ENCODE measurements around the gene LPCAT2. TPM values are rescaled to one million over a fixed set of nuclear protein-coding genes. Genes with fewer than 3 reads are reported as not detected.
A peak's percentile ranks its signal among the peaks of the same experiment; 100 is the strongest.

The LPCAT2 gene
- total RNA-seq, 1 experiment from 2014 or later: 80.5 TPM

DNA sequence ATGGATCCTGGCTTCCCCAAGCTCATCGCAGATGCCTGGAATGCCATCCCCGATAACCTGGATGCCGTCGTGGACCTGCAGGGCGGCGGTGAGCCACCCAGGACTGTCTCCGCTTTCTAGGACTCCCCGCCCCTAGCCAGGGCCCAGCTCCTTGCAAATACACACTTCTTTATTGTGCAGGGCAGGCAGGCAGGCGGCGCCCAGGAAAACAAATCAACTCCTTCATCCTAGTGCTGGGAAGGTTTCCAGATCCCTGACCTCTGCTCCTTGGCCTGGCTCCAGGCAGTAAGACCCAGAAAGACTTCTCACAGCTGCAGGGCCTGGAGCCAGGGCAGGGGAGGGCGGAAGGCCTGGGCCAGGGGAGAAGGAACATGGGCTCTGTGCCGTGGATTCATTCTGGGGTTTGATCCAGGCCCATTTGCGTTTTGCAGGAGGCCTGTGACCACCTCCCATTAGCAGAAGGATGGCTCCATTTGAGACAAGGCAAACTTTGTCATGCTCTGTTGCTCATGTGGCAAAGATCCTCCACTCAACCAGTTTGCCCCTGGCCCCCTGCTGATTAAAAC, 6.0 kb upstream of the LPCAT2 start:
- DNase-seq (ENCODE audit: low read depth): peak; percentile 99

DNA sequence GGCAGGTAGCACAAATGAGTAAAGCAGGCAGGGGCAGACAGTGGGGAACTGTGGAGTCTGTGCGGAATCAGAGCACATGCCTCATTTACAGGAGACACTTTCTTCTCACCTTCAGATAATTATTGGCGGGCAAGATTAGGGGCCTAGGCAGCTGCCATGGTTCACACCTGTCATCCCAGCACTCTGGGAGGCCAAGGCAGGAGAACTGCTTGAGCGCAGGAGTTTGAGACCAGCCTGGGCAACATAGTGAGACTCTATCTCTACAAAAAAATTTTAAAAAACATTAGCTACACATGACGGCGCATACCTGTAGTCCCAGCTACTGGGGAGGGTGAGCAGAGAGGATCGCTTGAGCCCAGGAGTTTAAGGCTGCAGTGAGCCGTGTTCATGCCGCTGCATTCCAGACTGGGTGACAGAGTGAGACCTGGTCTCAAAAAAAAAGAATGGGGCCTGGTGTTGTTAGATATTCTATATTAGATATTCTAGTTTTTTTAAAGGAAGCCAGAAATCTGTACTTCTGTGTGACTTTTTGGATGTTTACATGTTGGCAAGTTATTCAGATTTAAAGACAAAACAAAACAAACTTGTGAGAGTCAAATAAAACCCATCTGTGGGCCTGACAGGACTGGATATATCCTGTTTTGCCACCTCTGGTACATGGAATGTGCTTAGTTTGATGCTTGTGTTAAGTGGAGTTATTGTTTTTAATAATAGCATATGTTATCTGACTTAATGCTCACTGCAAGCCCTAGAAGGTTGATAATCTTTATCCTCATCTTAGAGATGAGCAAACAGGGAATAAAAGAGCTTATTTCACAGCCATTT, 4.9 kb upstream of the LPCAT2 start:
- DNase-seq (ENCODE audit: low read depth): no peak

DNA sequence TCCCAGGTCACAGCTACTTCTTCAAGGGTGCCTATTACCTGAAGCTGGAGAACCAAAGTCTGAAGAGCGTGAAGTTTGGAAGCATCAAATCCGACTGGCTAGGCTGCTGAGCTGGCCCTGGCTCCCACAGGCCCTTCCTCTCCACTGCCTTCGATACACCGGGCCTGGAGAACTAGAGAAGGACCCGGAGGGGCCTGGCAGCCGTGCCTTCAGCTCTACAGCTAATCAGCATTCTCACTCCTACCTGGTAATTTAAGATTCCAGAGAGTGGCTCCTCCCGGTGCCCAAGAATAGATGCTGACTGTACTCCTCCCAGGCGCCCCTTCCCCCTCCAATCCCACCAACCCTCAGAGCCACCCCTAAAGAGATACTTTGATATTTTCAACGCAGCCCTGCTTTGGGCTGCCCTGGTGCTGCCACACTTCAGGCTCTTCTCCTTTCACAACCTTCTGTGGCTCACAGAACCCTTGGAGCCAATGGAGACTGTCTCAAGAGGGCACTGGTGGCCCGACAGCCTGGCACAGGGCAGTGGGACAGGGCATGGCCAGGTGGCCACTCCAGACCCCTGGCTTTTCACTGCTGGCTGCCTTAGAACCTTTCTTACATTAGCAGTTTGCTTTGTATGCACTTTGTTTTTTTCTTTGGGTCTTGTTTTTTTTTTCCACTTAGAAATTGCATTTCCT, 3.4 kb upstream of the LPCAT2 start:
- no peak for DNase-seq (ENCODE audit: low read depth)

DNA sequence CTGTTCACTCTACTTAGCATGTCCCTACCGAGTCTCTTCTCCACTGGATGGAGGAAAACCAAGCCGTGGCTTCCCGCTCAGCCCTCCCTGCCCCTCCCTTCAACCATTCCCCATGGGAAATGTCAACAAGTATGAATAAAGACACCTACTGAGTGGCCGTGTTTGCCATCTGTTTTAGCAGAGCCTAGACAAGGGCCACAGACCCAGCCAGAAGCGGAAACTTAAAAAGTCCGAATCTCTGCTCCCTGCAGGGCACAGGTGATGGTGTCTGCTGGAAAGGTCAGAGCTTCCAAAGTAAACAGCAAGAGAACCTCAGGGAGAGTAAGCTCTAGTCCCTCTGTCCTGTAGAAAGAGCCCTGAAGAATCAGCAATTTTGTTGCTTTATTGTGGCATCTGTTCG, 2.8 kb upstream of the LPCAT2 start:
- no peak for DNase-seq (ENCODE audit: low read depth)

DNA sequence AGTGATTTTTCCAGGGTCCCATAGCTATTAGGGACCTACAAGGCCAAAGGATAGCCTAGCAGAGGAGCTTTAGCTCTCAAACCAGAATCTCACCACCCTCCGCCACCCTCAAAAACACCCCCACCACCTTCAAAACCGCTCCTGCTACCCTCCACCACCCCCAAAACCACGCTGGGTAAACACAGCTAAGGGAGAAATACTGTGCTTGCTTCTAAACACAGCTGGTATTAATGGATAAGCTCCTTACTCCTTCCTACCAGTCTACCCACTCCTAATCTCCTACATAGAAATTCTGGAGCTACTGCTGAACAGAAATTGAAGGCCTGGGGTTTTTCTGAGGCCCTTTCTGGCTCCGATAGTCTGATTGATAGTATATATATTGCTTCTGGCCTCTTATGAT, 2.2 kb upstream of the LPCAT2 start:
- no peak for DNase-seq (ENCODE audit: low read depth)

DNA sequence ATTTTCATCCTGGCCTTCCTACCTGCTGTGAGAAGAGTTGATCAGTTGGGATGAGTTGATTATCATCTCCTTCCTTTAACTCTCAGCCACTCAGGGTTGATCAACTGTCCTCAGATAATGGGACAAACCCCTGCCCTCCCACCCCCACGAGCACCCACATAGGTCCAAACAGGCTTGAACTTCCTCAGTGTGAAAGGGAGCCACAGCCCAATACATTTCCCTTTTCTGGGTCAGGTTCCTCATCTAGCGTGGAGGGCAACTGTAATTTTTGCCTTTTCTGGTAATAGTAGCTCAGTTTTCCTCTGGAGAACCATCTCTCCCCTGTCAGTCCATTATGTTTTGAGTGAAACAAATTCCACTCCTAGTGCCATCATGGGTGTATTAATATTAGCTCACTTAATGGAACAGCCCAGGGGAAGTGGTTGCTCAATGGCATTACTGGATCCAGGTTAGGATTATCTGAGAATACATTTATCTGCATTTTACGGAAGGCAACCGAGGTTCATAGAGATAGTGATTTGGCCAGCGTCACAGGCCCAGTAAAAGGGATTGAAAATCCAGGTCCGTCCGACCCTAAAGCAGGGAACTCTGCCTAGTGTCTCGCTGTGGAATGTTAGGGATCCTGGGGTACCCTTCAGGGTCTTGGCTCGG, 476 bp upstream of the LPCAT2 start:
- DNase-seq (ENCODE audit: low read depth): no peak

DNA sequence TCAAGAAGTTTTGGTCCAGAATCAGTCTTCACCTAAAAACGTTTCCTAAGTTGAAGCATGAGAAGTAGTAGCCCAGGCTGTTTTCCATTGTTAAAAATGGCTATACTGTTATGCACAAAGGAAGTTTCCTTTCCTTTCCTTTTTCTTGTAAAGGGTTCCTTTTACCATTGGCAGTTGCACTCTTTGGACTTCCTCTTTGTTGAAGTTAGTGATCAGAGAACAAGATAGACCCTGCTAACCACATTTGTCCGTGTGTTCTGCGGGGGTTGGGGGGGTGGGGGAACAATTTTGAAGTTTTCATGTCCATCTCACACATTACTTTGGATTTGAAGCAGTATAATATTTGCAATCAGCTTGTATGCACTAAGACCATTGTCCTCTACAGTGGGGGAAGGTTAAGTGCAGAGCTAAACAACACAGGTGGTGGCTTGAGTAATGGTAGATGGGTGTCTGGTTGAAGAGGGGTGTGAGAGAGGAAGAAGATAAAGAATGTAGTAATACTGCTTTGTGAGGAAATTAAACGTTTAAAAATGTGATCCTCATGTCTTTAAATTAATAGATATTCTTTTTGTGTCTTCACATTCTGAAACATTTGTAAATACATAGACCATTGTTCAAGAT, 1.4 kb downstream of the LPCAT2 start:
- DNase-seq (ENCODE audit: low read depth): no peak

DNA sequence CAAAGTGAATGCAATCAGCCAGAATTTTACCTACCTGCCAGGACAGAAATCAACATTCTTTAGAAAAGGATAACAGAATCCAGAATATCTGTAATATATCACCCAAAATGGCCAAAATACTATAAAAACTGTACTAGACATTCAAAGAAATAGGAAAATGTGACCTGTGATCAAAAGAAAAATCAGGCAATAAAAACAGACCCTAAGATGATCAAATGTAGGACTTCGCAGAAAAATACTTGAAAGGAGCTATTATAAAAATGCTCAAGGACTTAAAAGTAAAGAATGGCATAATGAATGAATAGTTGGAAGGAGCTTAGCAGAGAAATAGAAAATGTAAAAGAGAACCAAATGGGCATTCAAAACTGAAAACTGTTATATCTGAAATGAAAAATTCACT, 4.1 kb downstream of the LPCAT2 start:
- no peak for DNase-seq (ENCODE audit: low read depth)

DNA sequence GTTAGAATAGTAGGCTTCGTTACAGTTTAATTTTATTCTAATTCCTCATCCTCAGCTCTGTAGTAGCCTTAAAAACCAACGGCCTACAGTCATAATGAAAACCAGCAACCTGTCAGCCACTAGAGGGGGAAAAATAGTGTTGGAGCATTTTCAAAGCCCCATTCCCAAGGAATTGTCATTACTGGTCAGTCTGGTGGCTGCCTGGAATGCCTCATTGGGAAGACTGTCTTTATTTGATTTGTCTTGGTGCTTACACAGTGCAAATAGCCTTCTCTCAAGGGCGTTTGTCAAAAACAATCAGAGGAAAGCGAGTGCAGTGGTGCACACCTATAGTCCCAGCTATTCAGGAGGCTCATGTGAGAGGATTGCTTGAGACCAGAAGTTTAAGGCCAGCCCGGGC, 4.7 kb downstream of the LPCAT2 start:
- DNase-seq (ENCODE audit: low read depth): peak; percentile 64

DNA sequence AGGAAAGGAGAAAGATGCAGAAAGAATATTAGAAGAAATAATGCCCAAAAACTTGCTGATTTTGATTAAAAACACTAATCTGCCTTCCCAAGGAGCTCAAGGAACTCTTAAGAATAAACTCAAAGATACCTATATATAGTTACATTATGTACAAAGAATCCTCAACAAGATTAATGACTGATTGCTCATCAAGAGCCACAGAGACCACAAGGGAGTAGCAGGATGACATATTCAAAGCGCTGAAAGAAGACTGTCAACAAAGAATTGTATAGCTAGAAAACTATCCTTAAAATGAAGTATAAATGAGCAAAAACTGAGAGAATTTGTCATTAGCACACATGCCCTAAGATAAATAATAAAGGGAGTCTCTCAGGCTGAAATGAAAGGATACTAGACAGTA, 6.2 kb downstream of the LPCAT2 start:
- peak; percentile 61 for DNase-seq (ENCODE audit: low read depth)

DNA sequence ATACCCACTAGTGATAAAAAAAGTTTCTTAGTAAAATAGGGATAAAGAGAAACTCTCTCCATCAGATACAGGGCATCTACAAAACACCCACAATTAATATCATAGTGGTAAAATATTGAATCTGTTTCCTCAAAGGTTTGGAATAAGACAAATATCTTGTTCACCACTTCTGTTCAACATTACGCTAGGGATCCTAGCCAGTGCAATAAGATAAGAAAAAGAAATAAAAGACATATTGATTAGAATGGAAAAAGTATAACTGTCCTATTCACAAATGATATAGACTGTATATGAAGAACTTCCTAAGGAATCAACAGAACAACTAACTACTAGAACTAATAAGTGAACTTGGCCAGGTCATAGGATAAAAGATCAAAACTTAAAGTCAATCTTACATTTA, 12.9 kb downstream of the LPCAT2 start:
- DNase-seq (ENCODE audit: low read depth): no peak

DNA sequence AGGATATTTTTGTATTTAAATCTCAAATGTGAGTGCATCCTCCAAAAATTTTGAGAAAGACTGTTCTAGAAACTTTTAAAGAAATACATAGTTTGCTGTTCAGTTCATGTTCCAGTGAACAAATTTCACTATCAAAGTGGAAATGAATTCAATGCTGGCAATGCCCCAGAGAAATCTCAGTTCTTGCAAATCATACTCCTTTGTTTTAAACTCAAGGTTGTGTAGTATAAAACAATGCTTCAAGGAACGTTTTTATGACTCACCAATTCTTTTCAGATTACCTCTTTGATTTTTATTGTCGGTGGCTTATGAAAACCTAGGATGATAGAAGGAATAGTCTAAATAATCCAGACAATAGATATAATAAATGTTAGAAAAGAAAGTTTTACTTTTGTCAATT, 17.6 kb downstream of the LPCAT2 start:
- peak; percentile 35 for DNase-seq (ENCODE audit: low read depth)

DNA sequence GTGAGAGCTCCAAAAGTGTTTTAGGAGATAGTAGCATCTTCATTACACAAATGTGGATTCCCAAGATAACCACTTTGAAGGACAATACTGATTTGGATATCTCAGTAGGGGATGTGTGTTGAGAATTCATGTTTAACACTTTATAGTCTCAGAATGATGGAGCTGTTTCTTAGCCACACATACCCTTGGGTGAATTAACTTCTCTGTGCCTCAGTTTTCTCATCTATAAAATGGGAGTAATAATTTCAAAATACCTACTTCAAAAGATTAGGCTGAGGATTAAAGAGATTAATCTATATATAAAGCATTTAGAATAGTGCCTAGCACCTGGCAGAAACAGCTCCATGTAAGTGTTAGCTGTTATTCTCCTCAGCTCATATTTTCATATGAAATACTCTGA, 19.0 kb downstream of the LPCAT2 start:
- DNase-seq (ENCODE audit: low read depth): no peak

DNA sequence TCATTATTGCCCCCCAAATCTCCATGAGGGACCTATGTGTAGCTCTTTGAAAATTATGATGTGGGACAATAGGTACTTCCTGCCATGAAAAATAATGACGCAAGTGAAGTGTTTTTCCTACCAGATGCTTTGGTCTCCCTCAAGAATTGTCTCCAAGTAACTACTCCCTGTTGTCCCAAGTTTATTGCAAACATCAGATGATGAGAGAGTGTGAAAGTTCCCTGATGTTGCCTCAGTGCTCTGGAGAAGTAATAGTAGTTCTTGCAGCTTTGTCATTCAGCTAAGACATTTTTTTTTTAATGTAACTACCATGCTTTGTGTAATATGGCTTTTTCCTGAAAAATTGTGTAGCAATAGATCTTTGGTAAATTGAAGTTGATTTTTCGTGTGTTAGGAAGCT, 20.1 kb downstream of the LPCAT2 start:
- DNase-seq (ENCODE audit: low read depth): no peak

DNA sequence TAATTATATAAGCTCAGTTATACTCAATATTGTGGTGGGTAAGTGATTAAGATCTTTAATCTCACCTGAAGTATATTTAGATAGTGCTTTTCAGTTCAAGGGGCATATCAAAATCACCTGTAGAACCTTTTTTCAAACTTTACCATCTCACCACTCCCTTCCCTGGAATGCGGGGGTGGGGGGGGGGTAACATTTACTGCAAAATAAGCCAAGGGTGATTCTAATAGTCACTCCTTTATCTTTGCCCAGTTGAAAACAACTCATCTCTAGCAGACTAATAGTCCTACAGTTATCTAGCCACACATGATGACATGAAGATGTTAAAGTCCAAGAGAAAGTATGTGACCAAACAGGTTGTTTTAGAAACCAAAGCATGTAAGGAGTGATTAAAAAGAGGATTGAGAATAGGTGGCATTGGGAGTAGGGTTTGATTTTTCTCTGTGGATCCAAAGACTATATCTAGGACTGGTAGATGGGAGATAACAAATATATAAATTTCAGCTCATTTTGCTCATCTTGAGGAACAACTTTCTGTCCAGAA, 21.5 kb downstream of the LPCAT2 start:
- DNase-seq (ENCODE audit: low read depth): no peak

DNA sequence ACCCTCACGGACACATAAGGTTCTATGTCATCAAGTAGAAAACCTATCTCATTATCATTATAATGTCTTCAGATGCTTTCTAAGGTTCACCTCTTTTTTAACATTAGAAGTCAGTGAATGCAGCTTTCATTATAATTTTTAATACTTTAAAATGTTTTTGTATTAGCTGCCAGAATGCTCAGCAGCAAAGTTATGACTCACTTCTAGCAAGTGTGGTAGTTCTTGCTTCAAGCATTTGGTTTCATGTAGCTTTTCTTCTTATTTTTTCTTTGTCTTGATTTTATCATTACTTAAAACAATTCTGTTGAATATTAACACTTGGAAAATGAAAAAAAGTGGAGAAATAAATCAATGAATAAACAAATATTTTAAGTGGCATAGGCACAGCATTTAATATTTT, 23.4 kb downstream of the LPCAT2 start:
- DNase-seq (ENCODE audit: low read depth): no peak

DNA sequence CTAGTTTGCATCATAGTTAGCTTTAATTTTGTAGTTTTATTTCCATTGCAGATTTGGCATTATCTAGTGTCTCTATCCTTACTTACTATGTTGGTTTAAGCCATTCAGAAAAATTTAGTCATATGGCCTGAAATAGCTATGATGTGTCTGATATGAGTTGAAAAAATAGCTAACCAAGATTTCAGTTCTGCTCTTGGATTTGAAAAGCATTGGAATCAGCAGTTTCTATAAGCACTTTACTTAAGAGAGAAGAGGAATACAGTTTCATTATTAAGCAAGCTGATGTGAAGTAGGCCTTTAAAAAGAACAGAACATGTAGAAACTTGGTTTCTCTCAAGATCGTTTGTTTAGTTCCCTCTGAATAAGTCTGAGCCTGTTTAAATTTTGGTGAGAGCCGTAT, 25.9 kb downstream of the LPCAT2 start:
- no peak for DNase-seq (ENCODE audit: low read depth)

DNA sequence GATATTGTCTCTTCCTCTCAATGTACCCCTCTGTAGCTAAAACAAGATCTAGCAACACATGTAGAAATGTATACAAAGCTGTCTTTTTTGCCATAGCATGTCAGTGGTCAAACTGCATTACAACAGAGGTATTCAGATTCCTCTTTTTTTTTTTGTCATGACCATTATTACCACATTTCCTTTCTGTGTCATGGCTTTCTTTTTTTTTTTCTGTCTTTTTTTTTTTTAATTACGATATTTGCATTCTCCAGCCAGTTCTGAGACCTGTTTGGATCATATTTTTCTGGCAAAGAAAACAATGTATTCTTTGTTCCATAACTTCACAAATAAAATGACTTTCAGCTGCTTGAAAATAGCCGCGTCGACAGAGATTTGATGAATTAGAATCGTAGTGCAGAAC, 30.2 kb downstream of the LPCAT2 start:
- DNase-seq (ENCODE audit: low read depth): peak; percentile 49

DNA sequence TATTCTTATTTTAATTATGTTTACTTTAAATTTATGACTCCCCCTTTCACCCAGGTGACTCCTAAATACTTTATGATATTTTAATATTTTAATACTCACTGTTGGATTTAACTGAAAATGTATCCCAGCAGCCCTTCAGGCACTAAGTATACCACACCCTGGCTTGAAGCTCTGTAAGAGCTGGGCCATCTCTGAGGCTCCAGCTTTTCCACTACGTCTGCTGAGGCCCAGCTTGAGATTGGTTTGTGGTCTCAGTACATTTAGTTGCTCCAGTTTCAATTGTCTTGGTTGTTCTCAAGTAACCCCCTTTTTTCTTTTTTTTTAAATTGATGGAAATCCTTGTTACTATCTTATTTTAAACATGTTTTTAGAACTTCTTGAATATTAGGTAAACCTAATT, 30.6 kb downstream of the LPCAT2 start:
- no peak for DNase-seq (ENCODE audit: low read depth)

DNA sequence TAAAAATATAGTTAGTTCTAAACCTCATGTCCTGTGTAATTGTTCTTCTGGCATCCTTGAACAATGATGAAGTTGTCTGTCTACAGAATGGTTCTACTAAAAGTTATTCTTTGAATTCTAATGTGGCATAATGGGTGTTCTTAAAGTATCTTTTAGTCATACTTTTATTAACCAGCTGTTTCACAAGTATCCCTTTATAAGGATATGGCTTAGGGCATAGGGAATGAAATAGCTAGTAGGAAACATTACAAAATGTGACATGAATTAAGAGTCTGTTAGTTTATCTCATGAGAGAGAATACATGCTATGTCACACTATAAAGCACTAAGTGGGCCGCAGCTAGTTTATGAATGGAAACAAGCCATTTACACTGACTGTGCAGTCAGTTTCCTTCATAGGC, 31.3 kb downstream of the LPCAT2 start:
- peak; percentile 21 for DNase-seq (ENCODE audit: low read depth)

DNA sequence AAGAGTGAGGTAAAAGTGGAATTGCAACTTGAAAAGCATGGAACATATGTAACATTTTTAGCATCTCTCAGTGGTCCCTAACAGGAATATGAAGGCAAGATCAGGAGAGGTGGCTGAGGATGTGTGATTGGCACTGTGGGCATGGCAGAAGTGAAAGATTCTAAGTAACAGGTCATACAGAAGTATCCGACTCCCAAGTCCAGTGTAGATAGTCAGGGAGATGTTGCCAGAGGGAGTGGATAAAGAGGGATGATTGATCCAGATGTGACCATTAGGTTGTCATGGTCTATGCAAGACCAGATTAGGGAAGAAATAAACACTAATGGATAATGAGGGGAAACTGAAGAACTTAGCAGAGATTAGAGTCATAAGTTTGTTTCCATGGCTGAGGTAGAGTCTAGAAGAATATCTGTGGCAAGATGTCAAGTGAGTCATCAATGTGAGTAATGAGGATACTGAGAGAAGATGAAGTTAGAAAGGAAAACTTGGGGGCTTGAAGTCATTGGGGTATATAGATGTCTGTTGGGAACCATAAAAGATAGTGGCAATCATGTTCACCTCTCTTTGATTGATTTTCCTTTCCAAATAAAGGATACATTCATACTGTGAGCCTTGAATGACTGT, 33.7 kb downstream of the LPCAT2 start:
- peak; percentile 80 for DNase-seq (ENCODE audit: low read depth)
